ENCODE measurements around the gene NEMP1. TPM values are rescaled to one million over a fixed set of nuclear protein-coding genes. Genes with fewer than 3 reads are reported as not detected.

The NEMP1 gene
- total and polyA plus RNA-seq, 3 donors from 2014 or later = 15.9 to 18.2 (median 18.1) TPM

GRCh38 chr12:57096748-57097553 lies 18.4 kb upstream of the NEMP1 start:
- Histone ChIP-seq H3K4me1 (peaks cover 22% of the 10 kb centered on the region), H3K27ac (no peak overlapping the region), H3K27me3 (no peaks in the 10 kb centered on the region), H3K9me3 (no peaks in the 10 kb centered on the region), H3K4me3 (no peak overlapping the region), H3K36me3 (ENCODE audit: low read depth, missing control alignments) (no peaks in the 10 kb centered on the region)
- intact Hi-C loops (cut with DNase I; ENCODE audit: low total_unique reads) = no loop called here
- no peak for DNase-seq
- 78 to 80% methylated on average over 6 to 8 of the region's 8 CpGs for WGBS, 2 donors
- TF ChIP-seq POLR2A (IDR thresholded peaks at IDR 0.05) (no peak), CTCF (IDR thresholded peaks at IDR 0.05) (no peak)

GRCh38 chr12:57096099-57096572 lies 17.5 kb upstream of the NEMP1 start:
- TF ChIP-seq CTCF (IDR thresholded peaks at IDR 0.05) (no peak), POLR2A (IDR thresholded peaks at IDR 0.05) (no peak)
- intact Hi-C loops (cut with DNase I; ENCODE audit: low total_unique reads) = no loop called here
- no peaks in the 10 kb centered on the region for H3K9me3 ChIP-seq
- no peaks in the 10 kb centered on the region for H3K36me3 ChIP-seq (ENCODE audit: low read depth, missing control alignments)
- DNase-seq = no peak
- no peak overlapping the region for H3K27ac ChIP-seq
- no peaks in the 10 kb centered on the region for H3K27me3 ChIP-seq
- H3K4me1 ChIP-seq = peaks cover 28% of the 10 kb centered on the region
- H3K4me3 ChIP-seq = no peak overlapping the region
- WGBS, 2 donors = 75 to 86% methylated on average over 2 to 6 of the region's 6 CpGs

GRCh38 chr12:57095440-57095839 lies 16.8 kb upstream of the NEMP1 start:
- TF ChIP-seq CTCF (IDR thresholded peaks at IDR 0.05) = no peak
- no peak for TF ChIP-seq POLR2A (IDR thresholded peaks at IDR 0.05)
- Histone ChIP-seq H3K4me3 (no peak overlapping the region), H3K9me3 (no peaks in the 10 kb centered on the region), H3K4me1 (peaks cover 35% of the 10 kb centered on the region), H3K27ac (no peak overlapping the region), H3K27me3 (no peaks in the 10 kb centered on the region), H3K36me3 (ENCODE audit: low read depth, missing control alignments) (no peaks in the 10 kb centered on the region)
- no peak for DNase-seq
- intact Hi-C loops (cut with DNase I; ENCODE audit: low total_unique reads) = no loop called here
- 75 to 82% methylated on average over 2 to 3 of the region's 3 CpGs for WGBS, 2 donors

GRCh38 chr12:57094208-57095160 lies 15.9 kb upstream of the NEMP1 start:
- no peaks in the 10 kb centered on the region for H3K27me3 ChIP-seq
- peak overlapping the region; percentile 8 to 100 for H3K27ac ChIP-seq
- no peak overlapping the region for H3K4me3 ChIP-seq
- no peak for TF ChIP-seq CTCF (IDR thresholded peaks at IDR 0.05)
- TF ChIP-seq POLR2A (IDR thresholded peaks at IDR 0.05) = no peak
- intact Hi-C loops (cut with DNase I; ENCODE audit: low total_unique reads) = no loop called here
- H3K9me3 ChIP-seq = no peaks in the 10 kb centered on the region
- peaks cover 38% of the 10 kb centered on the region for H3K4me1 ChIP-seq
- 42 to 50% methylated on average over 12 to 15 of the region's 15 CpGs for WGBS, 2 donors
- DNase-seq = no peak
- H3K36me3 ChIP-seq (ENCODE audit: low read depth, missing control alignments) = no peaks in the 10 kb centered on the region

All from testis (tissue), 3 donors.